Measurements from ENCODE around the gene ZBTB32.
A peak's percentile ranks its signal among the peaks of the same experiment; 100 is the strongest.

Gene ZBTB32

DNA sequence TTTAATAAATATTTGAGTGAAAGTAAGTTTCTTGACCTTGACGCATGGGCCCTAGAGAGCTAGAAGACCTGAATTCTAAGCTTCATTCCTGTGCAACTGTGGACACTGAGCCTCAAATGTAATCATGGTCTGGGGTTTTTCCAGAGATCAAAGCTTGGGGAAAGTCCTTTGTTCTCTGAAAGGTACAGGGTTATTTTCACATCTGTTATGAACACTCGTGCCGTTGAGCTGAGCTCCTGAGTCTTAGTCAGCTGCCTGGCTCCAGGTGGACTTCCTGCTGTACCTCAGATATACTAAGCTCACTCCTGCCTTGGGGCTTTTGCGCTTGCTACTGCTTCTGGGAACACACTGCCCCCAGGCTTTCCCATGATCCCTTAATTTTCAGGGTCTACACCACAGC, 7.5 kb upstream of the ZBTB32 start:
- DNase-seq = peak; percentile 53

GRCh38 chr19:35702223-35703012, 1.9 kb upstream of the ZBTB32 start:
- peak; percentile 94 for DNase-seq

- no peak for DNase-seq
These were observed 1.0 kb upstream of the ZBTB32 start for GRCh38 chr19:35703343-35703742.

DNA sequence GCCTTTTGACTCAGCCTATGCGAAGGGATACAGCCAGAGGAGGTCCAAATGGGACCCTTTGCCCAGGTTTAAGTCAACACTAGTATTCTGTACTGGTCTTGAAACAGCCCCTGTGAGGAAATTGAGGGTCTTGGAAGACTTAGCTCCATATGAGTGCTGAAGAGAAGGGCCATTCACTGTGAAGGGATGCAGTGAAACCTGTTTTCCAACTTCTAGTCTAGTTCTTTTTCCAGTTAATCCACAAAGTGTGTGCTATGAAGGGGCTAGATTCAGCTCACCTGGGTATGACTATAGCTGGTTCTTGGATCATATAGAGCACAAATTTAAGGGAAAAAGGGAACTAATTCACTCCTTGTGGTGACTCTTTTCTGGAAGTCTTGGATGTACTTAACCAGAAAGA, 4.0 kb downstream of the ZBTB32 start:
- DNase-seq = no peak

DNA sequence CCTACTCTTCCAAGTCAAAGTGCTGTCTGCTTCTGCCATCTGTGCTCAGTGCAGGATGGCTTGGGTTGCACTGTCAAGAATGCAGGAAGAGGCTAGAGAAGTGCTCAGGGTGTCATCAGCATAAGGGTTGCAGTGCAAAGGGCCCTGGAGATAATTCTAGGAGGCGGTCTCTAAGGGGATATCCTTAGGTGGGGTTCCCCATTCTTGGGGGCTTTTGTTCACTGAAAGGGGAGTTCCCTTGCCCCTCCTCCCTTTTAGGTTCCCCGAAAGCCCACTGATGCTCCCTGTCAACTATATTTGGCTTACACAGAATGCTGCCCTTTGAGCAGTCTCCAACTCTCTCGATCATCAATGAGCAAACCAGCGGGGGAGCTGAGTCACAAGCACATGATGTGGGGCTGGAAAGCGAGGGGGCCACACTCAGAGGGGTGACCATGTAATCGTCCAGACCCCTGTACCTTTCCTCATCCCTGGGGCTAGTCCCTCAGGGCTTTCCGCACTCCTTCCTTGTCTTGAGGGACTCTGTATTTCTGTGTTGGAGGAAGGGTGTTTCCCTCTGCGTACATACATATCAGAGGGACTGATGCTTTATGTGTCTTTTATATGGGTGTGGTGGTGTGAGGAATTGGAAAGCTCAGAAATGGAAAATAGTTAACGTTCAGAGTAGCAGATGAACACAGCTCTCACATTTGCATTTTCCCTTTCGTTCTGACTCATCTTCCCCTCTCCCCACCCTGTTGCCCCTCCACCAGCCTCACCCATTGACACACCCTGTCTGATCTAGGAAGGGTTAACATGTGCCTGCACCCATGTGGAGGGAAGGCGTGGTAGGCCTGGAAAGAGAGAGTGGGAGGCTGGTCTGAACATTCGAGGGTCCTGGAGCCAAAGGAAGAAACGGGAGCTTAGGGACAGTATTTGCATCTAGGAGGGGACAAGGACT, 6.7 kb downstream of the ZBTB32 start:
- peak; percentile 84 for DNase-seq

DNA sequence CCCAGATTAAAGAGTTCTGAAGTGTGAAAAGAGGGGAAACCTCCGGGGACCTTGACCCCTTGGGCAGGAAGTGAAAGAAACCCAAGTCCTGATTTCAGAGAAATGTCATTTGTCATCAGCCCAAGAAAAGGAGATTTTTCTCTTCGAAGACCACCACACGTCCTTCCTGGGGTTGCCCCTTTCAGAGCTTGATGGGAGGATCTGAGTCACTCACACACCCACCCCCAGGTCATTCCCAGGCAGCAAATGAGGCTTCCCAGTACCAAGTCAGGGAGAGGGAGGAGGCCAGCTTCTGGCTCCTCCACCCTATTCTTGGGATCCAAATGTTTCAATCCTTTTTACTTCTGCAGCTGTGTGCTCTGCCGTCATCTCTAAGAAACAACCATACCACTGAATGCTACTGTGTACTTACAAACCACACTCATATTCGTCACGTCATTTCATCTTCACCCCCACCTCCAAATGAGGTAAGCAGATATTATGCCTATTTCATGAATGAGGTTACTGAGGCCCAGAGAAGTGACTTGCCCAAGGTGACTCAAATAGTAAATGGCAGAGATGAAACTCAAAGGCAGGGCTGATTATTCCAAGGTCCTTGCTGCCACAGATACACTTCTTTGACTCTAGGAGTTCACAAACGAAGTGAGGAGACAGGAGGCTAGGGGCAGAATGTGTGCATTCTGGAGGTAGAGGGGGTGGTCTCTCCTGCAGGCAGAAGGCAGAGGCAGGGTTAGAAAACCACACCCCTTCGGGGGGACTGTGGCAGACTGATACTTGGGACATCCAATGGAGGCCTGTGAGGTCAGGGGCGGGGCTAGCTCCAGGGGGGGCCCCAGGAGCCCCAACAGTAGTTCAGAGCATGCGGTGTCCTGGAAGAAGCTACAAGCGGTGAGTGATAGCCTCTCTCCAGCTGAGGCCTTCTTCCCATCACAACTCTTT, 8.5 kb downstream of the ZBTB32 start:
- peak; percentile 89 for DNase-seq

- no peak for DNase-seq
These were observed 9.1 kb downstream of the ZBTB32 start for GRCh38 chr19:35713506-35713850.

DNA sequence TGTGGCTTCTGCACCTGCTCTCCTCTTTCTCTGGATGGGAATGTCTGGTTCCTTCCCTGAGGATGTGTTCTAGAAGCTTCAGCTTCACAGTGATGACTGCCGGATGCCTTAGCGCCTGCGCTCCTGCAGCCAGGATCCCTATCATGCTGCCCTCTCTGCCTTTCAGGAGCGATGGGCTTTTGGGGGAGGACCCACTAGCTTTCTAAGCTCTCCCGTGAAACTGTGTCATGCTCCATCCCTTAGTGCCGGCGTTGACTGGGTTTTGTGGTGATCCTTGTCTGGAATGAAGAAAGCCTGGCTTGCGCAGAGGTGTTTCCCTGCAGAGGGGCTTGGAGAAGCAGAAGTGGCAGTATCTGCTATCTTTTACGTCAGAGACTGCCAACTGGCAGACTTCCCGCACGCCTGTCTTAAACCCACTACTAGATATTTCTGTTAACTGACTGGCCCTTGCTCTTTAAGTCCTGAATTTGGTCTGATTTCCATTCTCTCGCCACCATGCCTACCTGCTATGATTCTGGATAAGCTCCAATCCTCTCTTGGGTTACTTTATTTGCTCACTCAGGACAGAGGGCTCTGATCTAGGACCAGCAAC, 9.6 kb downstream of the ZBTB32 start:
- peak; percentile 62 for DNase-seq

- DNase-seq = peak; percentile 71
These were observed 10.4 kb downstream of the ZBTB32 start for GRCh38 chr19:35714601-35715354.

DNA sequence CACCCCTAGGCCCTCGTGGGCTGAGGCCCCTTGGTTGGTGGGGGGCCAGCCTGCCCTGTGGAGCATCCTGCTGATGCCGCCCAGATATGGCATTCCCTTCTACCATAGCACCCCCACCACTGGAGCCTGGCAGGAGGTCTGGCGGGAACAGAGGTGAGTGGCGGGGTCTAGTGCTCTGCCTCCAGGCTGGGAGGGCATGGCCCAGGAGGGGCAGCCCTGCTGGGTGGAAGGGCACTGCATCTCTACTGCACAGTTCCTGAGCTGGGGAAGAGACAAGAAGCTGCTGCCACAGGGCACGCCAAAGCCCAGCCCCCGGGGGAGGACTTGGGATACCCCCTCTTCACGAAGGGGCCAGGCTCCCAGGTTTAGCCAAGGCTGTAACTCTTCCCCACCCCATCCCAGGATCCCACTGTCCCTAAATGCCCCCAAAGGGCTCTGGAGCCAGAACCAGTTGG, 11.0 kb downstream of the ZBTB32 start:
- DNase-seq = peak; percentile 68

DNA sequence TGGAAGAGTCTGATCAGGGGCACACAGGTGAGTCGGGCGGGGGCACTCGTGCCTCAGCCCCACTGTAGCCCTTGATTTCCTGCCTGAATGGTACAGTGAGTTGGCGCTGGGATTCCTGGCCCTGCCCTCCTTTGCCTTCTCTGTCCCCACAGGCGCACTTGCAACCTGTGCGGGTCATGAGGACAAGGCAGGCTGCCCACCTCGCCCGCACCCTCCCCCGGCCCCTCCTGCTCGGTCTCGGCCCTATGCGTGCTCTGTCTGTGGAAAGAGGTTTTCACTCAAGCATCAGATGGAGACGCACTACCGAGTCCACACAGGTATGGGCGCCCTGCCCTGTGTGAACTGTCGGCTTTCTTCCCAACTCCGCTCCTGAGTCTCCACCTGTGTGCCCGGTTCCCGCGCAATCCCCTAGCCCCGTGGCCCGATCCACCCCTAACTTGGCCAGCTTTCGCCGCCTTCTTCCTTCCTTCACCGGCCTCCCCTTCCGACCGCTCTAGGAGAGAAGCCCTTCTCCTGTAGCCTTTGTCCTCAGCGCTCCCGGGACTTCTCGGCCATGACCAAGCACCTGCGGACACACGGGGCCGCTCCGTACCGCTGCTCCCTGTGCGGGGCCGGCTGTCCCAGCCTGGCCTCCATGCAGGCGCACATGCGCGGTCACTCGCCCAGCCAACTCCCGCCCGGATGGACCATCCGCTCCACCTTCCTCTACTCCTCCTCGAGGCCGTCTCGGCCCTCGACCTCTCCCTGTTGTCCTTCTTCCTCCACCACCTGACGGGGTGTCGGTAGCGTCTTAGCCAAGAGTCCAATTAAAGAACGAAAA, 11.8 kb downstream of the ZBTB32 start:
- DNase-seq = no peak

GRCh38 chr19:35716801-35717664, 12.7 kb downstream of the ZBTB32 start:
- DNase-seq = peak; percentile 91

DNA sequence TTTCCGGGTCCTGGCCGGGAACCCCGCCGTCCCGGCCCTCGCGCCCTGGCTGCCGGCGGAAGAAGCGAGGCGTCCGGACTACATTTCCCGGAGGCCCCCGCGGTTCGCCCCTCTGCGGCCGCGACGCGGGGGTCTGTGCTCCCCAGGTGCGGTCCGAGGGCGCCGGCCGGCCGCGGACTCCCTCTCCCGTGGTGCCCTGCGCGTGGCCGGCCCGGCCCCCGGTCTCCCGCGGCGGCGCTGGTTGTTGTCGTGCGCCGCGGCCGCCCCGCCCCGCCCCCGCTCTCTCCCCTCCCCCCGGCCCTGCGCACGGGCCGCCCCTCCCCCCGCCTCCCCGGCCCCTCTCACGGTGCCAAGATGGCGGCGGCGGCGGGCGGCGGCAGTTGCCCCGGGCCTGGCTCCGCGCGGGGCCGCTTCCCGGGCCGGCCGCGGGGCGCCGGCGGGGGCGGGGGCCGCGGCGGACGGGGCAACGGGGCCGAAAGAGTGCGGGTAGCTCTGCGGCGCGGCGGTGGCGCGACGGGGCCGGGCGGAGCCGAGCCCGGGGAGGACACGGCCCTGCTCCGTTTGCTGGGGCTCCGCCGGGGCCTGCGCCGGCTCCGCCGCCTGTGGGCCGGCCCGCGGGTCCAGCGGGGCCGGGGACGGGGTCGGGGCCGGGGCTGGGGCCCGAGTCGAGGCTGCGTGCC, 13.4 kb downstream of the ZBTB32 start, which contains the start of gene KMT2B:
Gene KMT2B (plus strand): TSS at position 339 of the 680 bp plus-strand sequence. CDS start 16 bp downstream, at position 355.
- peak; percentile 97 for DNase-seq

DNA sequence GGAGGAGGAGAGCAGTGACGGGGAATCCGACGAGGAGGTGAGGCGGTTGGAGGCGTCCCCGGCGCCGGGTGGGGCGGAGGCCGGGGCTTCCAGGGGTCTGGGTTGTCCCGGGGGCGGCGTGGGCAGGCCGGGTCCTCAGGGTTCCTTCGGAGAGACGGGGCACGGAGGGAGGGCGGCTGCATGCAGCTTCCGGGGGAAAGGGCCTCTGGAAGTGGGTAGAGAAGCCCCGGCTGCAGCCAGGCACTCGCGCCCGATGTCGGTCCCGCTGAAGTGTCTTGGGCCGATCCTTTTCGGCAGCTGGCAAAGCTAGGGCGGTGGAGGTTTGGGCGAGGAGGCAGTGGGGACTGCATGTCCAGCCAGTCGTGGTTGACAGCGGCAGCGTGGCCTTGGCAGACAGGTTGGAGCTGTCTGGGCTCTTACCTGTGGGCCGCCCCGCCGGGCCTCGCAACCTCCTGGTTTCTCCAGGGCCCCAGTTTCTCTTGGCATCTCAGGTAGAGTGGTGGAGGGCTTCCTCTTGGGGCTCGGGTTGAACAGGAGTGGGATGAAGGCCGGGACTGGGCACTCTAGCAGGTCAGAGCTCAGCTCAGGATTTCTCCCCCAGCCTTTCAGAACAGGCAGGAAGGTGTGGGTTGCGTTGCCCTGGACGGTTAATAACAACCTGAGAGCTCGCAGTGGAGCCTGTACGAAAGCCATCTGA, 14.1 kb downstream of the ZBTB32 start:
- peak; percentile 87 for DNase-seq

- peak; percentile 57 for DNase-seq
These were observed 15.2 kb downstream of the ZBTB32 start for GRCh38 chr19:35719402-35720162.

DNA sequence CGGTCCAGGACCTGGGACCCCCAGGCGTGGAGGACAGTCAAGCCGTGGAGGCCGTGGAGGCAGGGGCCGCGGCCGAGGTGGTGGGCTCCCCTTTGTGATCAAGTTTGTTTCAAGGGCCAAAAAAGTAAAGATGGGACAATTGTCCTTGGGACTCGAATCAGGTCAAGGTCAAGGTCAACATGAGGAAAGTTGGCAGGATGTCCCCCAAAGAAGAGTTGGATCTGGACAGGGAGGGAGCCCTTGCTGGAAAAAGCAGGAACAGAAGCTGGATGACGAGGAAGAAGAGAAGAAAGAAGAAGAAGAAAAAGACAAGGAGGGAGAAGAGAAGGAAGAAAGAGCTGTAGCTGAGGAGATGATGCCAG, 15.8 kb downstream of the ZBTB32 start:
- DNase-seq = no peak

DNA sequence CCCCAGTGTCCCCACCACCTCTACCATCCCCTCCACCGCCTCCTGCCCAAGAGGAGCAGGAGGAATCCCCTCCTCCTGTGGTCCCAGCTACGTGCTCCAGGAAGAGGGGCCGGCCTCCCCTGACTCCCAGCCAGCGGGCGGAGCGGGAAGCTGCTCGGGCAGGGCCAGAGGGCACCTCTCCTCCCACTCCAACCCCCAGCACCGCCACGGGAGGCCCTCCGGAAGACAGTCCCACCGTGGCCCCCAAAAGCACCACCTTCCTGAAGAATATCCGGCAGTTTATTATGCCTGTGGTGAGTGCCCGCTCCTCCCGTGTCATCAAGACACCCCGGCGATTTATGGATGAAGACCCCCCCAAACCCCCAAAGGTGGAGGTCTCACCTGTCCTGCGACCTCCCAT, 16.3 kb downstream of the ZBTB32 start:
- DNase-seq = peak; percentile 54

DNA sequence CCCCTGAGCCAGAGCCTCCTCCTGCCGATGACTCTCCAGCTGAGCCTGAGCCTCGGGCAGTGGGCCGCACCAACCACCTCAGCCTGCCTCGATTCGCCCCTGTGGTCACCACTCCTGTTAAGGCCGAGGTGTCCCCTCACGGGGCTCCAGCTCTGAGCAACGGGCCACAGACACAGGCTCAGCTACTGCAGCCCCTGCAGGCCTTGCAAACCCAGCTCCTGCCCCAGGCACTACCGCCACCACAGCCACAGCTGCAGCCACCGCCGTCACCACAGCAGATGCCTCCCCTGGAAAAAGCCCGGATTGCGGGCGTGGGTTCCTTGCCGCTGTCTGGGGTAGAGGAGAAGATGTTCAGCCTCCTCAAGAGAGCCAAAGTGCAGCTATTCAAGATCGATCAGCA, 17.0 kb downstream of the ZBTB32 start:
- DNase-seq = no peak

Measured in activated CD8-positive, alpha-beta memory T cell treated with anti-CD3 and anti-CD28 coated beads, Interleukin-2, amount 50 U/mL, for 48 hours (primary cell).